CD14-positive monocyte (primary cell): Measurements from ENCODE around the gene CD1B. TPM values are rescaled to one million over a fixed set of nuclear protein-coding genes. Genes with fewer than 3 reads are reported as not detected.

Experiments used
- DNase-seq, 3 donors: peaks; one replicate each; pipeline ENCODE4 v3.0.0-alpha.2; 2011 to 2022
- H2AFZ ChIP-seq: 2 replicates; pipeline ENCODE4 v1.6.0; 2012; ENCODE audit warnings: mild to moderate bottlenecking, low read depth, low read length, inconsistent platforms; ENCODE audit not compliant: insufficient read depth, poor library complexity, severe bottlenecking
- H3K27ac ChIP-seq, 2 donors: 1 replicate in 1 of 2; 2 replicates in 1 of 2; pipeline ENCODE4 v1.5.1; 2012 to 2013; ENCODE audit warnings: low read length in 2 of 2, control low read depth in 1 of 2, inconsistent platforms in 1 of 2, low read depth in 1 of 2, mild to moderate bottlenecking in 1 of 2
- H3K27me3 ChIP-seq, 2 donors: one replicate each; pipeline versions ENCODE4 v1.6.0 to v1.6.1; 2011 to 2013; ENCODE audit warnings: low read length in 2 of 2; ENCODE audit not compliant: control insufficient read depth in 2 of 2, insufficient read depth in 2 of 2
- H3K36me3 ChIP-seq, 2 donors: replicated peaks in 1 of 2; 1 replicate in 1 of 2; 2 replicates in 1 of 2; pipeline versions ENCODE4 v1.5.1 to v1.6.1; 2012 to 2013; ENCODE audit warnings: low read length in 2 of 2, control low read depth in 1 of 2, inconsistent platforms in 1 of 2, mild to moderate bottlenecking in 1 of 2; ENCODE audit not compliant: insufficient read depth in 2 of 2, control insufficient read depth in 1 of 2
- H3K4me1 ChIP-seq, 2 donors: 1 replicate in 1 of 2; 2 replicates in 1 of 2; pipeline versions ENCODE4 v1.5.1 to v1.6.1; 2012 to 2013; ENCODE audit warnings: low read length in 2 of 2, control low read depth in 1 of 2, inconsistent platforms in 1 of 2, mild to moderate bottlenecking in 1 of 2, moderate library complexity in 1 of 2; ENCODE audit not compliant: insufficient read depth in 2 of 2, control insufficient read depth in 1 of 2
- H3K4me2 ChIP-seq: replicated peaks from 2 replicates; pipeline ENCODE3; 2012; ENCODE audit warnings: low read length, moderate library complexity, mild to moderate bottlenecking; ENCODE audit not compliant: poor library complexity, severe bottlenecking; ENCODE audit errors: extremely low read depth
- H3K4me3 ChIP-seq, 3 experiments: fragments of 200-600 bp in 1 of 3; sonication (generic) in 1 of 3; replicated peaks in 1 of 3; 1 replicate in 2 of 3; 2 replicates in 1 of 3; pipeline ENCODE4 v1.5.1; 2011 to 2013; ENCODE audit warnings: low read length in 3 of 3, mild to moderate bottlenecking in 3 of 3, control low read depth in 2 of 3, low read depth in 2 of 3, inconsistent platforms in 1 of 3, moderate library complexity in 1 of 3
- H3K79me2 ChIP-seq: 2 replicates; pipeline ENCODE4 v1.6.0; 2012; ENCODE audit warnings: mild to moderate bottlenecking, control low read depth, inconsistent platforms, low read length, moderate library complexity; ENCODE audit not compliant: insufficient read depth
- H3K9ac ChIP-seq: 2 replicates; pipeline ENCODE4 v1.6.0; 2017; ENCODE audit warnings: low read length, mild to moderate bottlenecking; ENCODE audit not compliant: insufficient read depth, poor library complexity, severe bottlenecking
- H3K9me3 ChIP-seq, 2 donors: replicated peaks in 1 of 2; 1 replicate in 1 of 2; 2 replicates in 1 of 2; pipeline versions ENCODE4 v1.5.1 to v1.6.1; 2012 to 2013; ENCODE audit warnings: low read length in 2 of 2, control low read depth in 1 of 2; ENCODE audit not compliant: control insufficient read depth in 1 of 2, insufficient read depth in 1 of 2
- H4K20me1 ChIP-seq: 2 replicates; pipeline ENCODE4 v1.6.0; 2012; ENCODE audit warnings: mild to moderate bottlenecking, low read length, control low read depth, moderate library complexity; ENCODE audit not compliant: insufficient read depth
- H3K27ac Mint-ChIP-seq, 7 donors: one replicate each; pipeline ENCODE4 v1.8.0; 2020; ENCODE audit warnings: mild to moderate bottlenecking in 7 of 7, mixed read lengths in 7 of 7, moderate library complexity in 6 of 7, inconsistent platforms in 2 of 7
- H3K27me3 Mint-ChIP-seq, 3 donors: one replicate each; pipeline ENCODE4 v1.8.0; 2021 to 2022; ENCODE audit warnings: low read depth in 3 of 3, mild to moderate bottlenecking in 3 of 3, mixed read lengths in 3 of 3, moderate library complexity in 3 of 3, inconsistent platforms in 1 of 3
- H3K36me3 Mint-ChIP-seq, 2 donors: one replicate each; pipeline ENCODE4 v1.8.0; 2020; ENCODE audit warnings: mixed read lengths in 2 of 2, inconsistent platforms in 1 of 2, mild to moderate bottlenecking in 1 of 2
- H3K4me1 Mint-ChIP-seq: one replicate; pipeline ENCODE4 v1.8.0; 2020; ENCODE audit warnings: mild to moderate bottlenecking, mixed read lengths
- H3K4me3 Mint-ChIP-seq, 2 donors: one replicate each; pipeline ENCODE4 v1.8.0; 2020; ENCODE audit warnings: mild to moderate bottlenecking in 2 of 2, mixed read lengths in 2 of 2, moderate library complexity in 1 of 2
- H3K9me3 Mint-ChIP-seq, 7 donors: one replicate each; pipeline ENCODE4 v1.8.0; 2020 to 2022; ENCODE audit warnings: mixed read lengths in 7 of 7, mild to moderate bottlenecking in 6 of 7, moderate library complexity in 6 of 7, inconsistent platforms in 2 of 7
- WGBS: methylation state at CpG from one replicate; pipeline ENCODE4 v1.1.5; 2013; ENCODE audit warnings: missing lambda C conversion rate; ENCODE audit not compliant: insufficient coverage; 5-methylcytosine and 5-hydroxymethylcytosine counted together
- intact Hi-C, 2 donors: fragments of 100-400 bp; cut with micrococcal nuclease; formaldehyde crosslinking; loops; one replicate each; pipeline versions ENCODE4 v1.15.0 to v1.15.1; 2023
- polyA plus RNA-seq, 3 donors: library from polyadenylated mRNA; depleted of rRNA in 1 of 3; unstranded in 2 of 3; stranded (reverse) in 1 of 3; fragments of 300-500 nt in 2 of 3; fragments of >200 nt in 1 of 3; fragmentation: Illumina TruSeq in 2 of 3; gene quantifications; 1 replicate in 2 of 3; 2 replicates in 1 of 3; pipeline ENCODE4 v1.2.3, GENCODE V29; 2012 to 2021
- TF ChIP-seq, protein P1 (sequence below): fragments of 200-600 bp; IDR thresholded peaks from one replicate; pipeline ENCODE4 v1.8.0; 2022; ENCODE audit warnings: antibody characterized with exemption, mild to moderate bottlenecking

The CD1B gene
- polyA plus RNA-seq, 3 donors = 1.3 to 2.7 (median 2.3) TPM

DNA sequence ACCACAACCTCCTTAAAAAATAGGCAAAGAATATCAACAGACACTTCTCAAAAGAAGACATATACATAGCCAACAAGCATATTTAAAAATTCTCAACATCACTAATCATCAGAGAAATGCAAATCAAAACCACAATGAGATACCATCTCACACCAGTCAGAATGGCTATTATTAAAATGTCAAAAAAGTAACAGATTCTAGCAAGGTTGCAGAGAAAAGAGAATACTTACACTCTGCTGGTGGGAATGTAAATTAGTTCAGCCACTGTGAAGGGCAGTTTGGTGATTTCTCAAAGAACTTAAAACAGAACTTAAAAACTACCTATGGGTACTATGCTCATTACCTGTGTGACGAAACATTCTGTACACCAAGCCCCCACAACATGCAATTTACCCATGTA is 20.7 kb downstream of the CD1B start:
- peaks cover 0 to 3% of the 10 kb centered on the region in 2 donors for H3K4me1 ChIP-seq
- no peaks in the 10 kb centered on the region for H4K20me1 ChIP-seq
- H3K4me3 ChIP-seq = no peak overlapping the region
- TF ChIP-seq, protein P1, sequence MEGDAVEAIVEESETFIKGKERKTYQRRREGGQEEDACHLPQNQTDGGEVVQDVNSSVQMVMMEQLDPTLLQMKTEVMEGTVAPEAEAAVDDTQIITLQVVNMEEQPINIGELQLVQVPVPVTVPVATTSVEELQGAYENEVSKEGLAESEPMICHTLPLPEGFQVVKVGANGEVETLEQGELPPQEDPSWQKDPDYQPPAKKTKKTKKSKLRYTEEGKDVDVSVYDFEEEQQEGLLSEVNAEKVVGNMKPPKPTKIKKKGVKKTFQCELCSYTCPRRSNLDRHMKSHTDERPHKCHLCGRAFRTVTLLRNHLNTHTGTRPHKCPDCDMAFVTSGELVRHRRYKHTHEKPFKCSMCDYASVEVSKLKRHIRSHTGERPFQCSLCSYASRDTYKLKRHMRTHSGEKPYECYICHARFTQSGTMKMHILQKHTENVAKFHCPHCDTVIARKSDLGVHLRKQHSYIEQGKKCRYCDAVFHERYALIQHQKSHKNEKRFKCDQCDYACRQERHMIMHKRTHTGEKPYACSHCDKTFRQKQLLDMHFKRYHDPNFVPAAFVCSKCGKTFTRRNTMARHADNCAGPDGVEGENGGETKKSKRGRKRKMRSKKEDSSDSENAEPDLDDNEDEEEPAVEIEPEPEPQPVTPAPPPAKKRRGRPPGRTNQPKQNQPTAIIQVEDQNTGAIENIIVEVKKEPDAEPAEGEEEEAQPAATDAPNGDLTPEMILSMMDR = no peak
- intact Hi-C loops = no loop called here
- peaks cover 7% of the 10 kb centered on the region for H3K4me1 Mint-ChIP-seq
- H3K4me3 Mint-ChIP-seq = no peak overlapping the region
- no peaks in the 10 kb centered on the region for H3K27me3 ChIP-seq
- H3K9me3 ChIP-seq = peaks cover 0 to 5% of the 10 kb centered on the region in 2 donors
- H3K4me2 ChIP-seq = no peak overlapping the region
- H3K79me2 ChIP-seq = no peaks in the 10 kb centered on the region
- no peak for DNase-seq
- no peak overlapping the region for H3K9ac ChIP-seq
- peaks cover 4 to 19% (median 10%) of the 10 kb centered on the region in 3 donors for H3K27me3 Mint-ChIP-seq
- no peaks in the 10 kb centered on the region for H3K36me3 Mint-ChIP-seq
- no peak overlapping the region for H2AFZ ChIP-seq
- H3K36me3 ChIP-seq = no peaks in the 10 kb centered on the region
- no peak overlapping the region for H3K27ac ChIP-seq
- H3K27ac Mint-ChIP-seq = no peak overlapping the region
- no CpG with 5 or more reads among the region's 1 CpG for WGBS
- peaks cover 0 to 20% (median 10%) of the 10 kb centered on the region in 7 donors for H3K9me3 Mint-ChIP-seq

DNA sequence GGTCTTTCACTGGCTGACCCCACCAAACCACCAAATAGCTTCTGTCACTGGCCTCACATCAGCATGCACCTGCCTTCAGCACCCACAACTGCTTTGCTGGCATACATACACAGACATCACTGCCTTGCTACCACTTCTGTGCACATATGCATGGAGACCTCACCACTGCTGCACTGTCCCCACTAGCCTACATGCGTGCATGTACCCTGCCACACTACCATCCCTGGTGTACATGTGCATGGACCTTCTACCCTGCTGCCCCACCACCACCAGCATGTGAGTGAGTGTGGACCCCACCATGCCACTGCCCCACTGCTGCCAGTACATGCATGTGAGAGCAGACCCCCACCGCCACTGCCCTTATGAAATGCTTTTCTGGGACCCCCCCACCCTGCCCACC is 35.5 kb downstream of the CD1B start:
- Histone ChIP-seq H3K9ac (no peak overlapping the region), H3K4me1 (peaks cover 18 to 21% of the 10 kb centered on the region in 2 donors), H3K9me3 (peaks cover 0 to 3% of the 10 kb centered on the region in 2 donors), H2AFZ (no peak overlapping the region), H3K36me3 (no peaks in the 10 kb centered on the region), H3K27me3 (no peaks in the 10 kb centered on the region), H3K27ac (no peak overlapping the region), H3K4me3 (no peak overlapping the region), H4K20me1 (no peaks in the 10 kb centered on the region), H3K4me2 (no peak overlapping the region), H3K79me2 (no peaks in the 10 kb centered on the region)
- H3K4me1 Mint-ChIP-seq = no peaks in the 10 kb centered on the region
- H3K9me3 Mint-ChIP-seq = peaks cover 17 to 30% (median 24%) of the 10 kb centered on the region in 7 donors
- H3K4me3 Mint-ChIP-seq = no peak overlapping the region
- WGBS = 100% methylated on average over 1 of the region's 2 CpGs
- H3K27me3 Mint-ChIP-seq = peaks cover 2 to 10% (median 3%) of the 10 kb centered on the region in 3 donors
- TF ChIP-seq, protein P1 = no peak
- DNase-seq = no peak
- intact Hi-C loops = no loop called here
- H3K27ac Mint-ChIP-seq = no peak overlapping the region
- H3K36me3 Mint-ChIP-seq = peaks cover 0 to 13% of the 10 kb centered on the region in 2 donors
